IMR-90 (cell line): ENCODE measurements around the gene REV3L. TPM values are rescaled to one million over a fixed set of nuclear protein-coding genes. Genes with fewer than 3 reads are reported as not detected.

Experiments used
- ATAC-seq: fragments of 200-7000 bp; cut with Tn5 transposase; 2 replicates; pipeline ENCODE4 v1.9.1; 2020; ENCODE audit warnings: low read depth, mild to moderate bottlenecking, moderate library complexity
- BruUV-seq: library from RNA; stranded (reverse); fragments of 400-500 nt; replicated peaks from 2 replicates; lab custom pipeline; 2021; lab: Mats Ljungman, UMichigan
- CTCF ChIA-PET: fragments of 300-600 bp; formaldehyde crosslinking; extraction: SDS; loops from one replicate; lab custom pipeline; 2021; ENCODE audit warnings: antibody characterized with exemption; lab: Yijun Ruan, JAX
- POLR2A ChIA-PET: fragments of 300-600 bp; sonication (Branson Sonifier 250); formaldehyde crosslinking; loops from one replicate; lab custom pipeline; 2022; ENCODE audit warnings: antibody characterized with exemption; ENCODE audit not compliant: unreplicated experiment; lab: Charles Lee
- DNase-seq: peaks from one replicate; pipeline ENCODE4 v3.0.0; 2013
- H2AFZ ChIP-seq: replicated peaks from 2 replicates; pipeline ENCODE3; 2013; ENCODE audit warnings: low read length, mild to moderate bottlenecking; ENCODE audit not compliant: poor library complexity
- H2AK5ac ChIP-seq: 2 replicates; pipeline ENCODE4 v1.6.1; 2013; ENCODE audit warnings: low read depth, low read length, inconsistent platforms
- H2AK9ac ChIP-seq: replicated peaks from 2 replicates; pipeline ENCODE3; 2013; ENCODE audit warnings: mild to moderate bottlenecking, low read depth, low read length, moderate library complexity; ENCODE audit not compliant: poor library complexity
- H2BK120ac ChIP-seq: 2 replicates; pipeline ENCODE4 v1.6.1; 2013; ENCODE audit warnings: low read depth, low read length, inconsistent platforms
- H2BK15ac ChIP-seq: 3 replicates; pipeline ENCODE4 v1.6.1; 2013; ENCODE audit warnings: low read depth, low read length, inconsistent platforms
- H2BK20ac ChIP-seq: 2 replicates; pipeline ENCODE4 v1.6.1; 2013; ENCODE audit warnings: low read depth, mild to moderate bottlenecking, inconsistent platforms, low read length, moderate library complexity
- H2BK5ac ChIP-seq: 2 replicates; pipeline ENCODE4 v1.6.1; 2013; ENCODE audit warnings: mild to moderate bottlenecking, low read depth, low read length, inconsistent platforms; ENCODE audit not compliant: poor library complexity, severe bottlenecking
- H3K14ac ChIP-seq: replicated peaks from 2 replicates; pipeline ENCODE4 v1.6.1; 2013; ENCODE audit warnings: low read depth, low read length, inconsistent platforms
- H3K18ac ChIP-seq: 2 replicates; pipeline ENCODE4 v1.6.1; 2013; ENCODE audit warnings: low read depth, low read length, control low read depth
- H3K23ac ChIP-seq: 2 replicates; pipeline ENCODE4 v1.6.1; 2013; ENCODE audit warnings: low read depth, low read length, inconsistent platforms
- H3K27ac ChIP-seq: 2 replicates; pipeline ENCODE4 v1.5.1; 2013; ENCODE audit warnings: mild to moderate bottlenecking, control low read depth, low read length; ENCODE audit not compliant: insufficient read depth
- H3K27me3 ChIP-seq: 2 replicates; pipeline ENCODE4 v1.6.1; 2013; ENCODE audit warnings: low read length; ENCODE audit not compliant: control insufficient read depth, insufficient read depth
- H3K36me3 ChIP-seq: 2 replicates; pipeline ENCODE4 v1.6.1; 2013; ENCODE audit warnings: low read length, mixed read lengths; ENCODE audit not compliant: control insufficient read depth, insufficient read depth
- H3K4ac ChIP-seq: 2 replicates; pipeline ENCODE4 v1.6.1; 2013; ENCODE audit warnings: low read depth, low read length, inconsistent platforms
- H3K4me1 ChIP-seq: 2 replicates; pipeline ENCODE4 v1.6.1; 2013; ENCODE audit warnings: low read length, mixed read lengths; ENCODE audit not compliant: control insufficient read depth, insufficient read depth
- H3K4me2 ChIP-seq: 2 replicates; pipeline ENCODE4 v1.6.1; 2013; ENCODE audit warnings: low read depth, mild to moderate bottlenecking, control low read depth, low read length, moderate library complexity
- H3K4me3 ChIP-seq: 2 replicates; pipeline ENCODE4 v1.5.1; 2013; ENCODE audit warnings: low read depth, mild to moderate bottlenecking, control low read depth, low read length, moderate library complexity; ENCODE audit not compliant: insufficient read depth
- H3K56ac ChIP-seq: 2 replicates; pipeline ENCODE4 v1.6.1; 2013; ENCODE audit warnings: low read length, inconsistent platforms; ENCODE audit not compliant: insufficient read depth; ENCODE audit errors: extremely low read depth
- H3K79me1 ChIP-seq, 2 experiments: 2 replicates each; pipeline ENCODE4 v1.6.1; 2013; ENCODE audit warnings: low read length in 2 of 2, inconsistent platforms in 1 of 2, low read depth in 1 of 2
- H3K9ac ChIP-seq: 2 replicates; pipeline ENCODE4 v1.6.1; 2013; ENCODE audit warnings: low read depth, low read length, control low read depth
- H3K9me1 ChIP-seq: 2 replicates; pipeline ENCODE4 v1.6.1; 2013; ENCODE audit warnings: low read length, inconsistent platforms; ENCODE audit not compliant: insufficient read depth
- H3K9me3 ChIP-seq: 2 replicates; pipeline ENCODE4 v1.6.1; 2013; ENCODE audit warnings: low read length; ENCODE audit not compliant: control insufficient read depth, insufficient read depth
- H4K20me1 ChIP-seq: 2 replicates; pipeline ENCODE4 v1.6.1; 2013; ENCODE audit warnings: low read length, inconsistent platforms; ENCODE audit not compliant: insufficient read depth
- H4K5ac ChIP-seq: 2 replicates; pipeline ENCODE4 v1.6.1; 2013; ENCODE audit warnings: mild to moderate bottlenecking, low read depth, low read length, control low read depth
- H4K8ac ChIP-seq, 2 experiments: 2 replicates each; pipeline ENCODE4 v1.6.1; 2013; ENCODE audit warnings: low read depth in 2 of 2, low read length in 2 of 2, control low read depth in 1 of 2, inconsistent platforms in 1 of 2
- H4K91ac ChIP-seq: 2 replicates; pipeline ENCODE4 v1.6.1; 2013; ENCODE audit warnings: low read depth, low read length, inconsistent platforms; ENCODE audit not compliant: insufficient read depth
- NFE2L2 ChIP-seq: fragments of 150-350 bp; IDR thresholded peaks from 2 replicates; pipeline ENCODE4 v1.6.1; 2016; ENCODE audit warnings: low read depth, mild to moderate bottlenecking, low read length
- WGBS, 2 experiments: methylation state at CpG; one replicate each; pipeline versions ENCODE4 v1.1.5 to v1.1.7; 2013; ENCODE audit warnings: missing lambda C conversion rate in 2 of 2; ENCODE audit not compliant: insufficient read length in 1 of 2; ENCODE audit errors: extremely low coverage in 2 of 2; 5-methylcytosine and 5-hydroxymethylcytosine counted together
- dilution Hi-C: fragments of 300-500 bp; cut with HindIII; formaldehyde crosslinking; loops from one replicate; pipeline ENCODE4 v1.14.3; 2018; ENCODE audit warnings: low sequenced_read_pairs; ENCODE audit not compliant: unreplicated experiment
- in situ Hi-C: fragments of 300-500 bp; cut with MboI; formaldehyde crosslinking; loops from 3 replicates; pipeline ENCODE4 v1.14.3; 2019; ENCODE audit warnings: low sequenced_read_pairs, inconsistent platforms, mixed read lengths
- intact Hi-C: fragments of 100-400 bp; cut with micrococcal nuclease; formaldehyde crosslinking; loops from 2 replicates; pipeline ENCODE4 v1.10.0; 2022
- polyA plus RNA-seq, 3 experiments: library from polyadenylated mRNA; depleted of rRNA; stranded (reverse); fragments of >200 nt; gene quantifications; 2 replicates each; pipeline ENCODE4 v1.2.3, GENCODE V29; 2012; ENCODE audit warnings: low replicate concordance in 1 of 3
- total RNA-seq: library from RNA; depleted of rRNA; stranded (reverse); fragments of >200 nt; gene quantifications from 2 replicates; pipeline ENCODE4 v1.2.3, GENCODE V29; 2012
- TF ChIP-seq, protein P1 (sequence below): conservative IDR thresholded peaks from 2 replicates; pipeline ENCODE4 v1.5.1; 2012; ENCODE audit warnings: mild to moderate bottlenecking, low read depth, low read length, improper control_type of control experiment

The REV3L gene
- total and polyA plus RNA-seq, 2 of the 4 experiments (the other 2 are of a cell fraction), result 7.4 to 15.4 TPM

DNA sequence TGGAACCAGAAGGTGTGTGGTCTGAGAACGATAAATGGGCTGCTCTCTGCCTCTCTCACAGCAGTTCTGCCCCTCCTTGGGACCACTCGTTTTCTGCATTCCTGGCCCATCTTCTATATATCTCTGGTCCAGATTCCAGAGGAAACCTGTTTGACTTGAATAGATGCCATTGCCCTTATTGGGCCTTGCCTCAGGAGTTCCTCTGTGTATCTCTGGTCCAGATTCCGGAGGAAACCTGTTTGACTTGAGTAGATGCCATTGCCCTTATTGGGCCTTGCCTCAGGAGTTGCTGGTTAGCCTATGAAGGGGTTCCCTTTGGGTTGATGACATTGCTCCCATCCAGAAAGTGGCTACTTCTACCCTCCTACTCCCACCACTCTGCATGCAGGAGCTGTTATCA is 206.3 kb downstream of the REV3L start:
- no peak overlapping the region for H3K4ac ChIP-seq
- BruUV-seq, result no TSS peak
- in situ Hi-C loops (no loop called here), intact Hi-C loops (no loop called here), dilution Hi-C loops (no loop called here)
- peaks cover 14% of the 10 kb centered on the region for H3K9me3 ChIP-seq
- peaks cover 19 to 22% of the 10 kb centered on the region in 2 experiments for H3K79me1 ChIP-seq
- H2AFZ ChIP-seq, result no peak overlapping the region
- no peak overlapping the region for H3K9ac ChIP-seq
- no peak overlapping the region for H4K8ac ChIP-seq
- H2BK15ac ChIP-seq, result no peak overlapping the region
- H3K4me3 ChIP-seq, result no peak overlapping the region
- peaks cover 28% of the 10 kb centered on the region for H3K36me3 ChIP-seq
- no peak overlapping the region for H3K27ac ChIP-seq
- no peaks in the 10 kb centered on the region for H3K9me1 ChIP-seq
- peaks cover 3% of the 10 kb centered on the region; the same call in 1 of the 2 replicates for H4K20me1 ChIP-seq
- no peak overlapping the region for H3K23ac ChIP-seq
- TF ChIP-seq NFE2L2, result no peak
- TF ChIP-seq, protein P1, sequence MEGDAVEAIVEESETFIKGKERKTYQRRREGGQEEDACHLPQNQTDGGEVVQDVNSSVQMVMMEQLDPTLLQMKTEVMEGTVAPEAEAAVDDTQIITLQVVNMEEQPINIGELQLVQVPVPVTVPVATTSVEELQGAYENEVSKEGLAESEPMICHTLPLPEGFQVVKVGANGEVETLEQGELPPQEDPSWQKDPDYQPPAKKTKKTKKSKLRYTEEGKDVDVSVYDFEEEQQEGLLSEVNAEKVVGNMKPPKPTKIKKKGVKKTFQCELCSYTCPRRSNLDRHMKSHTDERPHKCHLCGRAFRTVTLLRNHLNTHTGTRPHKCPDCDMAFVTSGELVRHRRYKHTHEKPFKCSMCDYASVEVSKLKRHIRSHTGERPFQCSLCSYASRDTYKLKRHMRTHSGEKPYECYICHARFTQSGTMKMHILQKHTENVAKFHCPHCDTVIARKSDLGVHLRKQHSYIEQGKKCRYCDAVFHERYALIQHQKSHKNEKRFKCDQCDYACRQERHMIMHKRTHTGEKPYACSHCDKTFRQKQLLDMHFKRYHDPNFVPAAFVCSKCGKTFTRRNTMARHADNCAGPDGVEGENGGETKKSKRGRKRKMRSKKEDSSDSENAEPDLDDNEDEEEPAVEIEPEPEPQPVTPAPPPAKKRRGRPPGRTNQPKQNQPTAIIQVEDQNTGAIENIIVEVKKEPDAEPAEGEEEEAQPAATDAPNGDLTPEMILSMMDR, result no peak
- H3K27me3 ChIP-seq, result no peaks in the 10 kb centered on the region
- H2BK120ac ChIP-seq, result no peak overlapping the region
- ChIA-PET POLR2A (no interaction called here), CTCF (no interaction called here)
- no peak overlapping the region for H2AK5ac ChIP-seq
- no peak overlapping the region for H2AK9ac ChIP-seq
- no peak for DNase-seq
- no peak overlapping the region for H3K56ac ChIP-seq
- H2BK20ac ChIP-seq, result no peak overlapping the region
- no peak for ATAC-seq
- H4K5ac ChIP-seq, result no peak overlapping the region
- H3K14ac ChIP-seq, result no peak overlapping the region
- no peak overlapping the region for H4K91ac ChIP-seq
- H3K18ac ChIP-seq, result no peak overlapping the region
- H3K4me1 ChIP-seq, result no peaks in the 10 kb centered on the region
- 94% methylated on average over 2 of the region's 3 CpGs; no CpG with 5 or more reads in 1 of the 2 experiments for WGBS, 2 experiments
- H2BK5ac ChIP-seq, result no peak overlapping the region
- H3K4me2 ChIP-seq, result no peak overlapping the region
